ENCODE measurements around the gene UNKL.

DNA sequence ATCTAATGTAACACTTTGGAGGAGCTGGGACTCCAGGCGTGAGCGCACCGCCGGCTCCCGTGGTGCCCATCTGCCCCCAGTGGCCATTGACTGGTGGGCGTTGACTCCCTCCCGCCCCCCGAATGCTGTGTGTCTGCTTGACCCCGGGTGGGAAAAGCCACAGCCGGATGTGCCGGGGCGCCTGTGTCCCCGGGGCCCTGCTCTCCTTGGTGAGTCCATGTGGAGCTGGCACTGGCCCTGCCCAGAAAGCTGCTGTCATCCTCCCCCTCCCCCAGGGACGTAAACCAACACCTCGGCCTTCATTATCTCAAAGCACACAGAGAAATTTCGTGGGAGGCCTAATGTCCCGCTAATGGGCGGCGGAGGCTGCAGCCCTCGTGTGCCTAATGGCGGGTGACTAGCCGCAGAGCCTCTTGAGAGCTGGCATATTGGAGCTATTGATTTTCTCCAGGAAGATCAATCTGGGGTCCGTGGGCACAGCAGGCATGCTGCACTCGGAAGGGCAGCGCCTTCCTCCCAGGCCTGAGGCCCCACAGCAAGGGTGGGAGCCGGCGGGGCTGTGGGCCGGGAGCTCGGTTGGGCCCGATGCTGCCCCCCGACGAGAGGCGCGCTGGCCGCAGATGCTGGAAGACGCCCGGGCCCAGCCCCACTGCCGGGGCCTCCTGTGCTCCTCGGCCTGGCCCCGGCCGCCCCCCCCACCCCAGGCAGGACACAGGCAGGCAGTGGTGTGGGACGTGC, 12.4 kb upstream of the UNKL start:
- TF ChIP-seq, protein P1, sequence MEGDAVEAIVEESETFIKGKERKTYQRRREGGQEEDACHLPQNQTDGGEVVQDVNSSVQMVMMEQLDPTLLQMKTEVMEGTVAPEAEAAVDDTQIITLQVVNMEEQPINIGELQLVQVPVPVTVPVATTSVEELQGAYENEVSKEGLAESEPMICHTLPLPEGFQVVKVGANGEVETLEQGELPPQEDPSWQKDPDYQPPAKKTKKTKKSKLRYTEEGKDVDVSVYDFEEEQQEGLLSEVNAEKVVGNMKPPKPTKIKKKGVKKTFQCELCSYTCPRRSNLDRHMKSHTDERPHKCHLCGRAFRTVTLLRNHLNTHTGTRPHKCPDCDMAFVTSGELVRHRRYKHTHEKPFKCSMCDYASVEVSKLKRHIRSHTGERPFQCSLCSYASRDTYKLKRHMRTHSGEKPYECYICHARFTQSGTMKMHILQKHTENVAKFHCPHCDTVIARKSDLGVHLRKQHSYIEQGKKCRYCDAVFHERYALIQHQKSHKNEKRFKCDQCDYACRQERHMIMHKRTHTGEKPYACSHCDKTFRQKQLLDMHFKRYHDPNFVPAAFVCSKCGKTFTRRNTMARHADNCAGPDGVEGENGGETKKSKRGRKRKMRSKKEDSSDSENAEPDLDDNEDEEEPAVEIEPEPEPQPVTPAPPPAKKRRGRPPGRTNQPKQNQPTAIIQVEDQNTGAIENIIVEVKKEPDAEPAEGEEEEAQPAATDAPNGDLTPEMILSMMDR (IDR thresholded peaks at IDR 0.05), result no peak
- TF ChIP-seq POLR2A (IDR thresholded peaks at IDR 0.05), result no peak
